ENCODE measurements around the gene TMEM59L. TPM values are rescaled to one million over a fixed set of nuclear protein-coding genes. Genes with fewer than 3 reads are reported as not detected.

The TMEM59L gene
- total and polyA plus RNA-seq, 3 donors from 2014 or later, result 4.3 to 7.0 (median 4.5) TPM

DNA sequence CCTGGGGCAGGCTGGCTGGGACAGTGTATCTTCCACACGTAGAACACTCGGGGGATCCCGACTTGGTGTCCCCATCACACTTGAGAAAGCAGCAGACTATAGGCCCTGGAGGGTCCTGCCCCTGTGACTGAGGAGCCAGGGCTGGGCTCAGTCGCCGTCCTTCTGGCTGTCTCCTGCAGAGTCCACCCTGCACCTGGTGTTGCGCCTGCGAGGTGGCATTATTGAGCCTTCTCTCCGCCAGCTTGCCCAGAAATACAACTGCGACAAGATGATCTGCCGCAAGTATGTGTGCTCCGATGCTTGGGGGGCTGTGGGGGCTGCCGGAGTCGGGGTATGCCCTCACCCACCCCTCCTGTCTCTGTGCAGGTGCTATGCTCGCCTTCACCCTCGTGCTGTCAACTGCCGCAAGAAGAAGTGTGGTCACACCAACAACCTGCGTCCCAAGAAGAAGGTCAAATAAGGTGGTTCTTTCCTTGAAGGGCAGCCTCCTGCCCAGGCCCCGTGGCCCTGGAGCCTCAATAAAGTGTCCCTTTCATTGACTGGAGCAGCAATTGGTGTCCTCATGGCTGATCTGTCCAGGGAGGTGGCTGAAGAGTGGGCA is 37.9 kb upstream of the TMEM59L start:
- H3K36me3 ChIP-seq (ENCODE audit: low read depth, missing control alignments), result no peaks in the 10 kb centered on the region
- intact Hi-C loops (cut with DNase I; ENCODE audit: low total_unique reads), result loop anchor here (10.0 kb wide), 1 partner anchor 120 kb away; no protein-coding TSS in a partner anchor

GRCh38 chr19:18576383-18576782 is 36.3 kb upstream of the TMEM59L start:
- TF ChIP-seq POLR2A (IDR thresholded peaks at IDR 0.05) (no peak), CTCF (IDR thresholded peaks at IDR 0.05) (no peak)
- intact Hi-C loops (cut with DNase I; ENCODE audit: low total_unique reads), result loop anchor here (10.0 kb wide), 1 partner anchor 122 kb away; no protein-coding TSS in a partner anchor
- H3K27ac ChIP-seq, result no peak overlapping the region
- H3K27me3 ChIP-seq, result no peaks in the 10 kb centered on the region
- H3K4me3 ChIP-seq, result no peak overlapping the region
- WGBS, 2 donors, result 92 to 95% methylated on average over 8 of the region's 8 CpGs
- no peaks in the 10 kb centered on the region for H3K36me3 ChIP-seq (ENCODE audit: low read depth, missing control alignments)
- H3K4me1 ChIP-seq, result peaks cover 11% of the 10 kb centered on the region
- no peaks in the 10 kb centered on the region for H3K9me3 ChIP-seq
- no peak for DNase-seq

More for the DNA sequence above, 37.9 kb upstream of the TMEM59L start:
- Histone ChIP-seq H3K9me3 (no peaks in the 10 kb centered on the region), H3K27ac (no peak overlapping the region), H3K27me3 (no peaks in the 10 kb centered on the region), H3K4me3 (no peak overlapping the region), H3K4me1 (peaks cover 11% of the 10 kb centered on the region)
- 96 to 98% methylated on average over 16 to 18 of the region's 18 CpGs for WGBS, 2 donors
- DNase-seq, result no peak
- no peak for TF ChIP-seq CTCF (IDR thresholded peaks at IDR 0.05)
- TF ChIP-seq POLR2A (IDR thresholded peaks at IDR 0.05), result no peak

- no peaks in the 10 kb centered on the region for H3K27me3 ChIP-seq
- TF ChIP-seq POLR2A (IDR thresholded peaks at IDR 0.05), result no peak
- TF ChIP-seq CTCF (IDR thresholded peaks at IDR 0.05), result no peak
- WGBS, 2 donors, result 87 to 88% methylated on average over 21 of the region's 21 CpGs
- no peak overlapping the region for H3K27ac ChIP-seq
- no peak for DNase-seq
- intact Hi-C loops (cut with DNase I; ENCODE audit: low total_unique reads), result loop anchor here (10.0 kb wide), 1 partner anchor 123 kb away; no protein-coding TSS in a partner anchor
- no peaks in the 10 kb centered on the region for H3K36me3 ChIP-seq (ENCODE audit: low read depth, missing control alignments)
- H3K4me1 ChIP-seq, result peaks cover 9% of the 10 kb centered on the region
- no peak overlapping the region for H3K4me3 ChIP-seq
- no peaks in the 10 kb centered on the region for H3K9me3 ChIP-seq
Observed at GRCh38 chr19:18577365-18577914, 35.2 kb upstream of the TMEM59L start.

- Histone ChIP-seq H3K36me3 (ENCODE audit: low read depth, missing control alignments) (no peaks in the 10 kb centered on the region), H3K4me1 (no peaks in the 10 kb centered on the region), H3K4me3 (no peak overlapping the region), H3K27ac (no peak overlapping the region), H3K9me3 (no peaks in the 10 kb centered on the region), H3K27me3 (no peaks in the 10 kb centered on the region)
- WGBS, 2 donors, result 63 to 67% methylated on average over 5 to 7 of the region's 7 CpGs
- no peak for TF ChIP-seq POLR2A (IDR thresholded peaks at IDR 0.05)
- TF ChIP-seq CTCF (IDR thresholded peaks at IDR 0.05), result no peak
- intact Hi-C loops (cut with DNase I; ENCODE audit: low total_unique reads), result no loop called here
- DNase-seq, result no peak
Observed at GRCh38 chr19:18580311-18580710, 32.4 kb upstream of the TMEM59L start.

GRCh38 chr19:18586306-18586705 is 26.4 kb upstream of the TMEM59L start:
- intact Hi-C loops (cut with DNase I; ENCODE audit: low total_unique reads), result no loop called here
- Histone ChIP-seq H3K27ac (no peak overlapping the region), H3K4me1 (peaks cover 13% of the 10 kb centered on the region), H3K4me3 (no peak overlapping the region), H3K36me3 (ENCODE audit: low read depth, missing control alignments) (no peaks in the 10 kb centered on the region), H3K27me3 (no peaks in the 10 kb centered on the region), H3K9me3 (no peaks in the 10 kb centered on the region)
- TF ChIP-seq POLR2A (IDR thresholded peaks at IDR 0.05) (no peak), CTCF (IDR thresholded peaks at IDR 0.05) (no peak)
- no peak for DNase-seq
- WGBS, 2 donors, result 53 to 65% methylated on average over 2 of the region's 2 CpGs
